ENCODE data around the gene TPRN.
A peak's percentile ranks its signal among the peaks of the same experiment; 100 is the strongest.

The TPRN gene

DNA sequence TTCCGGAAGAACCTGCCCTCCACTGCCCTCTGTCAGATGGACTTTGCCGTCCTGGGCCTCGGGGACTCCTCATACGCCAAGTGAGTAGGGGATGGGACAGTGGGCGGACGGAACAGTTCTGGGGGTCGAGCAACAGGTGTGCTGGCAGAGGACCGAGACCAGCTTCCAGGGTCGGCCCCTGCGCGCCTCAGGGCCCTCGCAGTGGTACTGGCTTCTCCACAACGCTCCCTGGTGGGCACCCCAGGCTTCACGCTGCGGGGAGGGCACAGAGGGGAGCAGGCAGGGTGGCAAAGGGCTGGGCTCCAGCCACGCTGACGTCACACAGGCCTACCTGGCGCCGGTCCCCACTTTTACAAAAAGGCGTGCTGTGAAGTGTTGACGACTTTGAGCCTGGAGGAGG, 12.0 kb upstream of the TPRN start:
- DNase-seq (ENCODE audit: low read depth) = no peak

DNA sequence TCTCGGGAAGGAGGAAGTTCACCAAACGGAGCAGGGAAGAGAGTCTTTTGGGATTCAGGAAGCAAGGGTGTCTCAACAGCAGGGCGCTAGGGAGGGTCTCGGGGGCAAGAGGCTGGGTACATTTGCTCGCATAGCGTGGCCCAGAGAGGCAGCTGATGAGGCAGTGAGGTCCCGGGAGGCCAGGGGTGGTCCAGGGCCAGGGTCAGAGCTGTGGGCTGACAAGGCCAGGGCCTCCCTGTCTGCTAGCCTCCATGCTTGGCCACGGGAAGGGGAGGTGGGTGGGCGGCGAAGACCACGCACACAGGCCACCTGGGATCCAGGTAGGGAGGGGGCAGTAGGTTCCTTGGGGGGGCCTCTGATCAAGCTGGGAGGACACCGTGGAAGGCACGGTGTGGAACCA, 11.0 kb upstream of the TPRN start:
- no peak for DNase-seq (ENCODE audit: low read depth)

DNA sequence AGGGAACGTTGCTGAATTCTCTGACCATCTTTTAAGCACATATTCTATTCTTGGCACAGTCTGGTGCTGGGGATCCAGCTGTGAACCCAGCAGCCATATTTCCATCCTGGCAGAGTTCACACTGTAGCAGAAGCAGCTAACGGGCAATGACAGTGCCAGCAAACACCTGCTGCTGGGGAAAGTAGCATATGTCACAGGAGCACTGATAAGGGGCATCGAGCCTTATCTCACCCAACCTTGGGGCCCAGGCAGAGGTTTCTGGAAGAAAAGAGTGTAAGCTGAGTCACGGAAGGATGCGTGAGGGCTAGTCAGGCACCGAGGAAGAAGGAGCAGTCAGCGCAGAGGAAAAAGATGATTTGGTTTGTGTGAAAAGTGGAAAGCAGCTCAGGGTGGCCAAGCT, 6.1 kb upstream of the TPRN start:
- DNase-seq (ENCODE audit: low read depth) = no peak

DNA sequence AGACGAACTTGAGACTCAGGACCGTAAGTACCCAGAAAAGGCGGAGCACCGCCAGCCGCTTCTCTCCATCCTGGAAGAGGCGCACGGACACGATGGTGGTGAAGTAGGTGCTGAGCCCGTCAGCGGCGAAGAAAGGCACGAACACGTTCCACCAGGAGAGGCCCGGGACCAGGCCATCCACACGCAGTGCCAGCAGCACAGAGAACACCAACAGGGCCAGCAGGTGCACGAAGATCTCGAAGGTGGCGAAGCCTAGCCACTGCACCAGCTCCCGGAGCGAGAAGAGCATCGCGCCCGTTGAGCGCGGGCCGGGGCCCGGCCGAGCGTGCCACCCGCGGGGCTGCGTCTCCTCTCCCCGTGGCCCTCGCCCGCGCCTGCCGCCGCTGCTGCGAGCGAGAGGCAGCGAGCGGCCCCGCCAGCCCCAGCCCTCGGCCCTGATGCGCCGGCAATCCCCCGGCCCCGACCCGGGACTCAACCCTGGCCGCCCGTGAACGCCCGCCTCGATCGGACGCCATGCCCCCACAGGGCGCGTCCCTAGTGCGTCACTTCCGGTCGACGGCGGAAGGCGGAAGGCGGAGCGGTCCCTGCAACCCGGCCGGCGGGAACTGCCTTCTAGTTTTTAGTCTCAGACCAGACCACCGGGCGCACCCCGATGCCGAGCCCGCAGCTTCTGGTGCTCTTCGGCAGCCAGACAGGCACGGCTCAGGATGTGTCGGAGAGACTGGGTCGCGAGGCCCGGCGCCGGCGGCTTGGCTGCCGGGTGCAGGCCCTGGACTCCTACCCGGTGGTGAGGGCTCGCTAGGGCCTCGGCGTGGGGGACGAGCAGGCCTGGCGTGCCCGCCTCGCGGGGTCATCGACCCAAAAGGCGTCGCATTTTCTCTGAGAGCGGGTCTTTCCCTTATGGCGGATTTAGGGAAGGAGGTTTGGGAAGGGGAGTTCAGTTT, 4.9 kb upstream of the TPRN start, which contains the start of the genes NDOR1 and TMEM203:
Gene NDOR1, plus strand, starts transcription at position 575 of the 944 bp plus-strand sequence. Its CDS starts 78 bp downstream, at position 653.
Gene TMEM203, minus strand, starts transcription at position 523 of the 944 bp plus-strand sequence. Its CDS starts 234 bp downstream, at position 289.
- DNase-seq (ENCODE audit: low read depth) = peak; percentile 89

DNA sequence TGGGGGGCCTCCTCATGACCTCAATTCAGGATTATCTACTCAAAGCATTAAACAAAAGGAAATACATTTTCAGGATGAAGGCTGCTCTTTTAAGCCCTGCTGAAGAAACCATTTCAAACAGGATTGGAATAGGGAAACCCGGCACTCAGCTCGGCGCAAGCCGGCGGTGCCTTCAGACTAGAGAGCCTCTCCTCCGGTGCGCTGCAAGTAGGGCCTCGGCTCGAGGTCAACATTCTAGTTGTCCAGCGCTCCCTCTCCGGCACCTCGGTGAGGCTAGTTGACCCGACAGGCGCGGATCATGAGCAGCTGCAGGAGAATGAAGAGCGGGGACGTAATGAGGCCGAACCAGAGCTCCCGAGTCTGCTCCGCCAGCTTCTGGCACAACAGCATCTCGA, 4.2 kb upstream of the TPRN start:
- DNase-seq (ENCODE audit: low read depth) = no peak

DNA sequence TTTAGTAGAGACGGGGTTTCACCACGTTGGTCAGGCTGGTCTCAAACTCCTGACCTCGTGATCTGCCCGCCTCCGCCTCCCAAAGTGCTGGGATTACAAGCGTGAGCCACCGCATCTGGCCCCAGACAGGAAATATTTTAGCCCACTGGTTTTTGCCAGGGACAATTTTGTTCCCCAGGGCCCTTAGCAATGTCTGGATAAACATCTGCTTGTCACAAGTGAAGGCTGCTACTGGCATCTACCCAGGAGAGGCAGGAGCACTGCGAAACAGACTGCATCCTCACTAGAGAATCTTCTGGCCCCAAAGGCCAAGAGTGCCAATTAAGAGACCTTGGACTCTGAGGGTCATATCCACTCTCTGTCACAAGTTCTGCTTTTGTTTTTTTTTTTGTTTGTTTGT, 2.4 kb upstream of the TPRN start:
- DNase-seq (ENCODE audit: low read depth) = no peak

DNA sequence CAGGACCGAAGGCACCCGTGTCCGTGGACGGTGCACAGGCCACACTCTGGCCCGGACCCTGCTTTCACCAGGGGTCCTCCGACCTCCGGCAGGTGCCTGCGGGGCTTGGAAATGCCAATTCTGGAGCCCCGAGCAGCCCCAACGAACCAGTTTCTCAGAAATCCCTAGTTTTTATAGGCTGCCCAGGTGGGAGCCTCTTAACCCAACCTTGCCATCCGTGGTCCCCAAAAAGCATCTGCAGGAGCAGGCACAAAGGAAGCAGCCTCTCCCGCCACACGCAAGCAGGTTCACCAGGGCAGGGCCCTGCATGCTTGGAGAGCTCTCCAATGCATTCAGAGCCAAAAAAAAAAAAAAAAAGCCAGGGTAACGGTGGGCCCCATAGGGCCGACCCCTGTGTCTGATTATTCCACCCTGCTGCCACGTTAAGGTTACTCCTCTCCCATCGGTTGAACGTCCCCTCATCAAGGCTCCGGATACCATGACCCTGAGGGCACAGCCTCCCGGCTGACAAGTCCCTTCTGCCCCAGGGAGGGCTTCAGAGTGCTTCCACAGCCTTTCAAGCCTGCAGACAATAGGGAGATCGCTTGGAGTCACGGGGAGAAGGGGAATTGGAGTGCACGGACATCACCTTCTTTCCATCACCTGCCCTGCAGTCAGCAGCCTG, 796 bp upstream of the TPRN start:
- no peak for DNase-seq (ENCODE audit: low read depth)

DNA sequence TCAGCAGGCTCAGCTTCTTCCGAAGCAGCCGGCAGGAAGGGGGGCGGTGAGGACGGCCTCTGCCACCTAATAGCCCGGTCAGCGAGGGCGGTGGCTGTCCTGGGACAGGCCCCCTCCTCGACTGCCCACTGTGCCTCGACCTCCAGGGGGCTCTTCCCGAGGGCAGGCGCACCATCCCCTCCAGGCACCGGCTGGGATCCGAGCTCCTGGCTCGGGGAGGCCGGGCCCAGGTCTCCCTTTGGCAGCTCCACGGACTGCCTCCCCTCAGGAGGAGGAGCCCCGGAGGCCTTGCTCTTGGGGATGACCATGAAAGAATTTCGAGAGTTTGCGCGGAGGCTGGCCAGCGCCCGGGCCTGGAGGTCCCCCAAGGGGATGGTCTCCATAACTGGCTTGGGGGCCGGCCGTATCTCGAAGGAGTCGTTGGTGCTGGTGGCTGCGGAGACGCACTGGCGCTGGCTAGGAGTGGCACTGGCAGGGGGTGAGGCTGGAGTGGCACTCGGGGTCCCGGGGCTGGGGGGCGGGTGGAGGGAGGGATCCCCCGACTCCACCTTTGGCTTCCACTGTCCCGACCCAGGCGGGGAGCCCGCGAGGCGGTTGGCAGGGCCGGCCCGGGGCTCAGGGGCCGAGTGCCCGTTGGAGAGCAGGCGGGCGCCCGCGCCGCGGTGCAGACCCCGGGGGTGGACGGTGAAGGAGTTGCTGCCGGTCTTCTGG, 975 bp downstream of the TPRN start:
- DNase-seq (ENCODE audit: low read depth) = peak; percentile 40

DNA sequence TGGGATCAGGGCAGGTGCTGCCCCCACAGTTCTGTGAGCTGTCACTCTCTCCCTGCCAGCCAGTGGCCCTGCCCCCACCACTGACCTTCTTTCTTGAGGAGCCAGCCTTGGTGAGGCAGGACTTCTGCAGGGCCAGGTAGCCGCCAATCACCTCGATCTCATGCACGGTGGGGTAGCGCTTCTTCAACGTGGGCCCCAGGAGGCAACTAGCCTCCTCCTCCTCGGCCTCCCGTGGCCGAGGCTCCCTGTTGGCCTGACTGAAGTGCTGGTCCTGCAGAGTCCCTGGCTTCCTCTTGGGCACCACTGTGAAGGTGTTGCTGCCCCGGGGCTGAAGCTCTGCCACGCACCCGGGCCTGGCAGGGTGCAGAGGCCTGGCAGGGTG, 1.6 kb downstream of the TPRN start:
- DNase-seq (ENCODE audit: low read depth) = no peak

DNA sequence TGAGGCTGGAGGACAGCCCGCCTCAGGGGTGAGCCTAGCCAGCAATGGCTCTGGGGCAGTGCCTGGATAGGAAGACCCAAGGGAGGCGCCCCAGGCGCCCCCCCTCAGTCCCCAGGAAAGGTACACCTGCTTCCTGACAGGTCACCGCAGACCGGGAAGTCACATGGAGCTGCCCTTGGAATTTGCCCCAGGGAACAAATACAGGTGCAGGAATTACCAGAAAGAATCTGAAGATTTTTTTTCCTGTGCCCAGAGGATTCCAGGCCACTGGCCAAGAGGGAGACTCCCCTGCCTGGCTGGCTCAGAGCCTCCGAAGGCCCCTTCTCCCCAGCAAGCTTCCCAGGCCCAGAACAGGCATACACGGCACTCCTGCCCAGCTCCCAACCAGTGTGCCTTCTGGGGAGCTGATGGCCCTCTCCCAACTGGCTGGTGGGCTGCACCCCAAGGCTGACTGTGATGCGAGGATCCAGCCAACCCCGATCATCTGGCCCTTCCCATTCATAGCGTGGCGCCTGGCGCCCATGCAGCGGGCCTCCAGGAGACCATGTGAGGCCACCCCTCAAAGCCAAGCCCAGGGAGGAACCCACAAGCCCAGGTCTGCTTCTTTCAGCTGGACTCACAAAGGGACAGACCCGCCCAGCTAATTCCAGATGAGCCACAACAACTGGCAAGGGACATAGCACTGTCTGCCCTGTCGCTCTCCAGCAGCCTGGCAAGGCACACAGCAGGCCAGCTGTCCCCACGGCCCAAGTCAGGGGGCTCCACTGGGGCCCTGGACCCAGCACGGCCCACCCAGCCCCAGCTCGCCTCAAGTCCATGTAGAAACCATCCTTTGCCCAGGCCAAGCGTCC, 2.3 kb downstream of the TPRN start:
- no peak for DNase-seq (ENCODE audit: low read depth)

DNA sequence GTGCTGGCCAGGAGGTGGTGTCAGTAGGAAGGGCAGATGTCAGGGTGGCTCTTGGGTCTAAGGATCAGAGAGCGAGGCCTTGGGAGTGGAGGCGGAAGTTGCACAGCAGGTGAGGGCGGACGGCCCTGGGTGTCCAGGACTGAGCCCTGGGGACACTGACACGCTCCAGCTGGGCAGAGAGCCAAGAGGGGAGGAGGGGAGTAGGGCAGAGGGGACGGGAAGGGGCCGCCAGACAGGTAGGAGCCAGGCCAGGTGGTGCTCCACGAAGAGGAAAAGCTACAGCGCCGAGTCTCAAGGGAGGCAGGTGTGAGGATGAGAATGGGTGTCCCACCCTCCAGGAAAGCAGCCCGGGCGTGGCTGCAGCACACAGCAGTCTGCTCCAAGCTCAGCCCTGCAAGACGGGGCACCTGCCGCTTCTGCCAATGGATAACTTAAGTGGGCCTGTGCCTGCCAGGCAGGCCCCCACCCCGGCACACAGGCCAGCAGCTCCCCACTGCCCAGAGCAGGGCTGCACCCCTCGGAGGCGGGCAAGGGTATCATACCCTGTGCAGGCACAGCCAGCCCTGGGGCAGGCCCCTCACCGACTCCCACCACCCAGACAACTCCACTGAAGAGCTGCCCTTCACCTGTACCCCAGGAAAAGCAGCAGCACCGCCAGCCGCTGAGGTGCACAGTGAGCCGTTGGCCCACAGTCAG, 4.9 kb downstream of the TPRN start:
- no peak for DNase-seq (ENCODE audit: low read depth)

DNA sequence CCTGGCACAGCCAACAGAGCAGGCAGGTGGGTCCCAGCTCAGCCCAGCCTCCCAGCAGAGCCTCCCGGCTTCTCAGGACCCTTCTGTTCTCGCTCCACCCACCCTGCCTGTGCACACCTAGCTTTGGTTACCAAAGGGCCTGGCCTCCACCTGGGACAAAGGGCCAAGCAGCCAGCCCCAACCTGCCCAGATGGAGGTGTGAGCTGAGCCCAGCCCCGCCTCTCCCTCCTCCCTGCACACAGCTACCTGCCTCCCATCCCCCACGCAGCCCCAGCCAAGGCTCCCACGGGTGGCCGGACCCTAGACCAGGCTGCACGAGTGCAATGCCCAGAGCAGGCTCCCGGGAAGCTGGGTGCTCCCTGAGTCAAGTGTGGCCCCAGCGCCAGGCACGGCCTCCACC, 5.6 kb downstream of the TPRN start:
- DNase-seq (ENCODE audit: low read depth) = no peak

DNA sequence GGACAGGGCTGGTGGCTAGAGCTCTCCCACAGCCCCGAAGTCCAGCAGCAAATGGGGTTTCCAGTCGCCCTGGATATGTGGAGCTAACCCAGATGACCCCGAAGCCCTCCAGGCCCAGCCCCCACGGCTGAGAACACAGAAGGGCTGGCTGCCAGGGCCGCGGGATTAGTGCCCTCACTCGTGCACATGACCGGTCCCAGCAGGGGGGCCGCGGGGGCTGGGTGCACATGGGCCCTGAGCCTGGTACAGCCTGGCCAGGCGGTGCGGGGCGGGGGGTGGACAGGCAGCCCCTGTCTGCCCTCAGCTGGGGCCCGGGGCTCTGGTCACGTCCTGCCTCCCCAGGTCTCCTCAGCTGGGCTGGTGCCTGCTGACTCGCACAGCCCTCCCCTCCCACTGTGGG, 6.2 kb downstream of the TPRN start:
- DNase-seq (ENCODE audit: low read depth) = no peak

DNA sequence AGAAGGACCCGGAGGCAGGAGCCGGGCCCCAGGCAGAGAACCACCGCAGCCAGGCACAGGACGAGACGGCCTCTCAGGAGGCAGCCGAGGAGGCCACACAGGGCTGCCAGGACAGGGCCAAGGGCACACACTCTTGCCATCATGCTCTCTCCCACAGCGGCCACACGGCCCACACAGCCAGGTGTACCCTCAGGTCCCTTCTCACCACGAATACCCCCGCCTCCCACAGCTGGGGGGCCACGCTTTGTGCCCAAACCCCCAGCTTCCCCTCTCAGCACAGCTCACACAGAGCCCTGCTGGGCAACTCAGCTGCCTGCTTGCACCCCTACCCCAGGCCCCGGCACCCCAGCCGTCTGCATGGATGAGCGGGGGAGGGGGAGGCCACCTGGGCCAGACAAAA, 6.8 kb downstream of the TPRN start:
- DNase-seq (ENCODE audit: low read depth) = no peak

DNA sequence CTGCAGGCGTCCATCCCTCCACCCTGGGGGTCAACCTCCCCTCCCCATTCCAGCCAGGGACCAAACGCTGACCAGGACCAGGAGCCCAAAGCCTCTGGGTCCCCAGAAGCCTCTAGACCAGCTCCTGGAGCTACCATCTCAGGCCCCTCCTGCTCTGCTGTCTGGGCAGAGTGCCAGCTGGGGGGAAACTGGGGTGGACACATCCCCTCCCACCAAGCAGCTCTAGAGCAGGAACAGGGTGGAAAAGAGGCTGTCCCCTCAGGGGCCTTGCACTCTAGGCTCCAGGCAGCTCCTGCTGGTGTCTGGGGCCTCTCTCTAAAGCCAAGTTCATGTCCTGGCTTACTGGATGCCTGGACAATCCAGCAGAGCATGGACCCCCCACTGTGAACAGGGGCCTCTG, 7.7 kb downstream of the TPRN start:
- DNase-seq (ENCODE audit: low read depth) = no peak

DNA sequence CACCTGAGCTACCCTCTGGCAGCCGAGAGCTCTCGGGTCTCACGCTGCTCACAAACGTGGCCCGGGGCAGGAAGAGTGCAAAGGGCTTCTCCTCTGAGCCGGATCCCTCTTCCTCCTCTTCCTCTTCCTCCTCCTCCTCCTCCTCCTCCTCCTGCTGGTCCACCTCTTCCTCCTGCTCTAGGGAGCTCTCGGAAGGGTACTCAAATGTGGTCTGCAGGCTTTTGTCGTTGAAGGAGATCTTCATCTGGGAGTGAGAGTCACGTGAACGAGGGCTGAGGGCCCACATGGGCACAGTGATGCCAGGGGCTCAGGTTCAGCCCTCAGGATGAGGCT, 8.1 kb downstream of the TPRN start:
- DNase-seq (ENCODE audit: low read depth) = no peak

DNA sequence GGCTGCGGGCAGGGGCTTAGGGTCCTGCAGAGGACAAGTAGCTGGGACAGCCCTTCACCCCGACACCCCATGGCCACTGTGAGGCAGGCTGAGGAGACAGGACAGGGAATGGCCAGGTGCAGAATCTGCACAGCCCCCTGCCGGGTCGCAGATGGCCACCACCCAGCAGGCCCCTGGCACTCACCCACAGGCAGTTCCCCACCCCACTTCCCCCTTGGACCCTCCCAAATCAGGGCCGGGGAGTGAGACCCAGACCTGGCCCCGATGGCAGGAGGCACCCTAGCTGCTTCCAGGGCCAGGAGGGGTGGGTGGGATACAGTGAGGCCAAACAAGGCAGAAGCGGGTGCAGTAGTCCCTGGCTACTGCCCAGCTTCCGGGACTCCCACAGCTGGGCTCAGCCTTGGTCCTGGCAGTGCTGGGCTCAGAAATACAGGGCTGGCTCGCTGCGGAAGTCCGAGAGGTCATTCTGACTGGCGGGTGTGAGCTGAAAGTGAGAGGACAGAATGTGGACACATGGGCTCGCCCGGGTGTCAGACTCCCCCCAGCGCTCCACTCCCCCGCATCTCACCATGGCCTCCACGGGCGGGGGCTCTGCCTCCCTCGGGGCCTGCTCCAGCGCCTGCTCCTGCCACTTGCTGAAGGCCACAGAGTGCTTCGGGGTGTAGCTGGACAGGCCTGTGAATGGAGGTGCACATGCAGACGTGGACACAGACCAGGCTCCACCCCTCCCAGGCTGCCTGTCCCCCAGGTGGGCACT, 8.7 kb downstream of the TPRN start:
- no peak for DNase-seq (ENCODE audit: low read depth)

DNA sequence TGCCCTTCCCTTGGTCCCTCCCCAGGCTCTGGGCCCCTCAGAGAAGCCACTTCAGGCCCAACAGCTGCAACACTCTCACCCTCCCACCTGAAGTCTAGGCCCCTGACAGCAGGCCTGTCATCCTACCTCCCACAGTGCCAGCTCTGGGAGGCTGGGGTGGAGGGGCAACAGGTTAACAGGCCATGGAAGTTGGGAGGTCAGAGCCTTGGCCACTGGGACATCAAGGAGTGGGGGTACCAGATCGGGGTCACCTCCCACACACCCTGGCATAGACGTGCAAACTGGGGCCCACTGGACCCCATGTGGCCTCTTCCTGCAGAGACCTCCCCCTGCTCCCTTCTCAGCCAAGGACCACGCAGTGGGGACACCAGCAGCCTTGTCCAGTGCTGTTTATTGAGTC, 9.3 kb downstream of the TPRN start:
- no peak for DNase-seq (ENCODE audit: low read depth)

DNA sequence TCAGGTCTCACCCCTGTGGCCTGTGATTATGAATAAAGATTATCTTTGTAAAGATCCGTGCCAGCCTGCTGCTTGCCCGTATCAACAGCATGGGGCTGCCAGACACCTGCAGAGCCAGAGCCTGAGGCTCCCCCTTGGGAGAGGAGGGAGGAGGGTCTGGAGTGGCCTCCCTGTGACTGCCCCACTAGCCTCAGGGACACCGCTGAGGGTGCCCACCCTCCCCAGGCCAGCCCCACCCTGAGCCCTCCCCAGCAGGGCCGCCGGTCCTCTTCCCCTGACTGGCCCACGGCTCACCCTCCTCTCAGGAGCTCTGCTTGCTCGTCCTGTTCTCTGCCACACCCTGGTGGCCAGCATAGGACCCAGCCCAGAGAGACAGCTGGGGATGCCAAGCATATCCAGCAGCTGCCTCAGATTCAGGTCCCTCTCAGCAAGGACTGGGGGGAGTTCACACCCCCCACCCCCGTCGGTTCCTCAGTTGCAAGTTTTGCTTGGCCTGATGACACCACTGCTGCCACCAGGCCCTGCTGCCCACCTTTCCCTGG, 10.2 kb downstream of the TPRN start:
- DNase-seq (ENCODE audit: low read depth) = no peak

Measured in ELR (cell line).